Left cardiac atrium (tissue), 4 donors: ENCODE results near the gene ACTN4. TPM values are rescaled to one million over a fixed set of nuclear protein-coding genes. Genes with fewer than 3 reads are reported as not detected.
"Not testable (repeated sequence)": the region's sequence is repeated elsewhere in the genome, so short reads cannot be mapped to it uniquely, and the experiment has no call there.

Experiments used
- ATAC-seq, 2 donors: fragments of 200-7000 bp; cut with Tn5 transposase; one replicate each; pipeline ENCODE4 v1.9.1; 2020; ENCODE audit warnings: mild to moderate bottlenecking in 2 of 2, moderate library complexity in 2 of 2
- DNase-seq: peaks from one replicate; pipeline ENCODE4 v3.0.0-alpha.2; 2020
- intact Hi-C, 2 donors: fragments of 100-400 bp; cut with DNase I; formaldehyde crosslinking; loops; one replicate each; pipeline versions ENCODE4 v1.14.1 to v1.15.1; 2022 to 2023
- long read RNA-seq: library from polyadenylated mRNA; unstranded; transcript quantifications from one replicate; pipeline ENCODE4 v2.0.0, GENCODE V29; 2021
- total RNA-seq, 2 donors: library from RNA; stranded (reverse); fragmentation: NEBNext Ultra II Directional; extraction: Animal tissue kit (Norgen Biotek cat#: 25700); gene quantifications; one replicate each; pipeline ENCODE4 v1.2.1, GENCODE V29; 2021
- donor health status: DM: no; HTN: yes; CAD: no.
- donor health status: DM: no; HTN: yes; CAD: no; lungs with severe emphysema.
- donor health status: DM: yes; HTN: yes; CAD: no.
- donor health status: Dilated cardiomyopathy.

ACTN4 gene
- 100 to 1,000 TPM; 160 to 333 TPM for total RNA-seq
- long read RNA-seq, full-length matches to known transcripts = 6 of 19 reads
- long read RNA-seq, partial matches to known transcripts = 8 of 19 reads
- long read RNA-seq, other reads (novel, unspliced or antisense) = 5 of 19 reads

DNA sequence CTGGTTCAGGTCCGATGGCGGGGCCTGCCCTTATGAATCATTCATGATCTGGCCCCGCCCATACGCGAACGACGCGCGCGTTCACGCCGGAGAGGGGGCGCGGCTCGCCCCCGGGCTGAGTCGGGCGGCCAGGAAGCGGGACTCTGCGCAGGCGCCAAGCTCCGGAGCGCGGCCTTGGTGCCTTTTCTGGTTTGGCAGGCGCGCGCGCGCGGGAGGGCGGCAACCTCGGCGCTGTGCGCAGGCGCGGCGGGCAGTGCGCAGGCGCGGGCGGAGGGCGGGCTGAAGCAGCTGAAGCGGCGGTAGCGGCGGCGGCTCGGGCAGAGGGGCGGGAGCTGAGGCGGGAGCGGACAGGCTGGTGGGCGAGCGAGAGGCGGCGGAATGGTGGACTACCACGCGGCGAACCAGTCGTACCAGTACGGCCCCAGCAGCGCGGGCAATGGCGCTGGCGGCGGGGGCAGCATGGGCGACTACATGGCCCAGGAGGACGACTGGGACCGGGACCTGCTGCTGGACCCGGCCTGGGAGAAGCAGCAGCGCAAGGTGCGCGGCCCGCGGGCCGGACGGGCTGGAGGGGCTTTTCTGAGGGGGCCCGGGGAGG is at the start of gene ACTN4:
Gene ACTN4, plus strand, starts transcription at position 282 of the 598 bp plus-strand sequence. Its CDS starts 97 bp downstream, at position 379.
- peak; percentile 91 to 92 for ATAC-seq
- intact Hi-C loops = loop anchor here (5.0 to 10.0 kb wide), 5 partner anchors 60 to 277 kb away; partner anchors contain the start of genes HNRNPL (in 2 of the 2) and ECH1 (in 1 of the 2)
- DNase-seq = peak; percentile 99

DNA sequence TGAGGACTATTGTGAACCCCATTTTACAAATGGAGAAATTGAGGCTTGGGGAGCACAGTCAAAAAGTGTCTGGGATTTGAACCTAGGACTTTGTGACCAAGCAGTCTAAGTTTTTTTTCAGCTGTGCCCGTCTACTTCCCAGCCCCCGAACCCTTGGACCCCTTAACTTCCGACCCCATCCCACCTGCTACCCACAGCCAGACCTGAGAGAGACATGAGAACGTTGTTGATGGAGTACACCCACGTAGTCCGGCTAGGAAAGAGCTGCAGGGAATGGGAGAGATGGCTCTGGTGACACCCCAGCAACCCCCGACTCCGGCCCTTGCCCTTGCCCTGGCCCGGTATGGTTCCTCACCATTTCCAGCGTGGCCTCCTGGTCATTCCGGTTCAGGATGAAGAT is 47.7 kb upstream of the ACTN4 start:
- no peak for ATAC-seq
- no peak for DNase-seq
- intact Hi-C loops = no loop called here

DNA sequence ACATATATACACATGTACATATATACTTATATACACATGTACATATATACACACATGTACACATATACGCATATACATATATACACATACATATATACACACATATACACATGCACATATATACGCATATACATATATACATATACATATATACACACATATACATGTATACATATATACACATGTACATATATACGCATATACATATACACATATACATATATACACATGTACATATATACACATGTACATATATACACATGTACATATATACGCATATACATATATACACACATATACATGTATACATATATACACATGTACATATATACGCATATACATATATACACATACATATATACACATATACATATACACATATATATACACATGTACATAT is 44.6 kb upstream of the ACTN4 start:
- ATAC-seq, intact Hi-C loops, DNase-seq: not testable (repeated sequence)

DNA sequence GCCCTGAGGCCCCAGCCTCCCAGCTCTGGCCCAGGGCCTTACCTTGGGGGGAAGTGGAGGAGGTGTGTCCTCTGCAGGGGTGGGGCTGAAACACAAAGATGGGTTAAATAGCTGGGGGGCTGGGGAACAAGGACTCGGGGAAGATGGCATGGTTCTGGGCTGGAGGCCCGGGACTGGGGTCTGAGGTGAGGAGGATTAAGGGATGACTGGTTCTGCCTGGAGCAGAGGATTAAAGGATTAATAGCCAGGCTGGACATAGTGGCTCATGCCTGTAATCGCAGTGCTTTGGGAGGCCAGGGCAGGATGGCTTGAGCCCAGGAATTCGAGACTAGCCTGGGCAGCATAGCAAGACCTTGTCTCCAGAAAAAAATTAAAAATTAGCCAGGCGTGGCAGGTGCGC is 41.3 kb upstream of the ACTN4 start:
- DNase-seq = no peak
- ATAC-seq = no peak
- intact Hi-C loops = no loop called here

DNA sequence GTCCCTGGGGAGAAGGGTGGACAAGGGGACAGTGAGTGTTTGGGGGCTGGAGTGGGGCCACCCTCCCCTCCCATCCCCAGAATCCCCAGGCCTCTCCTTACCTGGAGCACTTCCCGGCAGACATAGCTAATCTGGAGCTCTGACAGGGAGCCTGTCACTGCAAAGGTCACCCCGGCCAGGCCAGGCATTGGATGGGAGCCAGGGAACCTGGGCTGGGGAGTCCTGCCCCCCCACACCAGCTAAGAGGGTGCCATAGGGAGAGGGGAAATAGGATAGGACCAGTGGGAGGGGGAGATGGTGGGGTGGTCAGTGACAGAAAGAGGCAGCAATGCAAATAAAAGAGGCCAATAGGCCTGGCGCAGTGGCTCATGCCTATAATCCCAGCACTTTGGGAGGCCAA is 33.2 kb upstream of the ACTN4 start:
- intact Hi-C loops = loop anchor here (10.0 kb wide), 2 partner anchors 209 to 311 kb away; partner anchors contain the start of gene FAM98C (in 2 of the 2)
- ATAC-seq = no peak
- no peak for DNase-seq

DNA sequence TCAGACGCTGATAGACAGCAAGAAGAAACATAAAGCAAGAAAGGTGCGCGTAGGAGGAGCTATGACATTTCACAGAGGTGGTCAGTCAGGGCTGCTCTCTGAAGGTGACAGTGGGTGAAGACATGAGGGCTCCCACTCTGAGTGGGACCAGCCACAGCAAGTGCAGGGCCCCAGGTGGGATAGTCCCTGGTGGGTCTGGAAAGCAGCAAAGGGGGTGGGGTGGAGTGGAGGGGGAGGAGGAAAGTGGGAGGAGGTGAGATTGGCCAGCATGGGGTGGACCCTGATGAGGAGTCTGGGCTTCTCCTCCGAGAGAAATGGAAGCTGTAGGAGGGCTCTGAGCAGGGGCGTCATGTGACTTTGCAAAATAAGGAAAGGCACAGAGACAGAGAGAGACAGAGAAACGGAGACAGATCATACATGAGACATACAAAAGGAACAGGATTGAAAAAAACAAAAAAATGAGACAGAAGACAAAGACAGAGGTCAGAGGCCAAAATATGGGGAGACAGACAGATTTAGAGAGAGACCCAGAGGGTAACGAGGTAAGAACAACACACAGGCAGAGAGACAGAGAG is 32.4 kb upstream of the ACTN4 start:
- intact Hi-C loops = loop anchor here (10.0 kb wide), 2 partner anchors 210 to 310 kb away; partner anchors contain the start of gene FAM98C (in 2 of the 2)
- no peak for DNase-seq
- ATAC-seq = no peak

DNA sequence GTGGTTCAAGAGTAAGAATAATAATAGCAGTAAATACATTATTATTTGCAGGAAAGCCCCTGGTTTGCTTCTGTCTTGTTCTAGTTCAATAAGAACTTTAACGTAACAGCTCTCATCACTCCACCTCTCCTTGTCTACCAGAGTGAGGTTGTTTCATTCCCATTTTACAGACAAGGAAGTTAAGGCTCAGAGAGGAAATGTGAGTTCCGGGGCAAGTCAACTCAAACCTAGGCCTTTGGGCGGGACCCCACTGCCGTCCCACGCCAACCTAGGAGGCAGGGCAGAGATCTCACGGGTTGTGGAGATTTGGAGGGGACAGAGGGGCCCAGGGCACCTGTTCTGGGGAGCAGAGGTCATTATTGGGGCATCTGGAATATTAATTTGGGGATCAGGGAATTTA is 31.2 kb upstream of the ACTN4 start:
- ATAC-seq (no peak), DNase-seq (no peak)
- intact Hi-C loops = loop anchor here (10.0 kb wide), 2 partner anchors 211 to 309 kb away; partner anchors contain the start of gene FAM98C (in 2 of the 2)

DNA sequence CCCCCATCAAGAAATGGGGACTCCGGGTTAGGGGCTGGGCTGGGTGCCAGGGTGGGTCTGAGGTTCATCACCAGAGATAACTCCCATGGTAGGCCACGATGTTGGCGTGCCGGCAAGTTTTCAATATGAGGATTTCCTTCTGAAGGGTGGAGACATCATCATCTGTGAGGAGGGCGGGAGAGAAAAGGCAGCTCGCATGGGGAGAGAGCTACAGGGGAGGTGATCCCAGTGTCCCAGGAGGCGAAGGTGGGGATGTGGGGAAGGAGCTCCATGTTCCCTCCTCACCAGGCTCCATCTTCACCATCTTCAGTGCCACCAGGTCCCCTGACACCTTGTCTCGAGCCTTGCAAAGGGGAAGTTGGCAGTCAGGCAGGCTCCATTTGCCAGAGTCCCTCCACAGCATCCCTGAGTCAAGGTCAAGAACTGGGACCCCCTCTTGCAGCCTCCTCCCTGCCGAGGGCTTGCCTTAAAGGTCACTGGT is 30.1 kb upstream of the ACTN4 start:
- ATAC-seq = no peak
- no peak for DNase-seq
- intact Hi-C loops = loop anchor here (10.0 kb wide), 2 partner anchors 213 to 307 kb away; partner anchors contain the start of gene FAM98C (in 2 of the 2)

DNA sequence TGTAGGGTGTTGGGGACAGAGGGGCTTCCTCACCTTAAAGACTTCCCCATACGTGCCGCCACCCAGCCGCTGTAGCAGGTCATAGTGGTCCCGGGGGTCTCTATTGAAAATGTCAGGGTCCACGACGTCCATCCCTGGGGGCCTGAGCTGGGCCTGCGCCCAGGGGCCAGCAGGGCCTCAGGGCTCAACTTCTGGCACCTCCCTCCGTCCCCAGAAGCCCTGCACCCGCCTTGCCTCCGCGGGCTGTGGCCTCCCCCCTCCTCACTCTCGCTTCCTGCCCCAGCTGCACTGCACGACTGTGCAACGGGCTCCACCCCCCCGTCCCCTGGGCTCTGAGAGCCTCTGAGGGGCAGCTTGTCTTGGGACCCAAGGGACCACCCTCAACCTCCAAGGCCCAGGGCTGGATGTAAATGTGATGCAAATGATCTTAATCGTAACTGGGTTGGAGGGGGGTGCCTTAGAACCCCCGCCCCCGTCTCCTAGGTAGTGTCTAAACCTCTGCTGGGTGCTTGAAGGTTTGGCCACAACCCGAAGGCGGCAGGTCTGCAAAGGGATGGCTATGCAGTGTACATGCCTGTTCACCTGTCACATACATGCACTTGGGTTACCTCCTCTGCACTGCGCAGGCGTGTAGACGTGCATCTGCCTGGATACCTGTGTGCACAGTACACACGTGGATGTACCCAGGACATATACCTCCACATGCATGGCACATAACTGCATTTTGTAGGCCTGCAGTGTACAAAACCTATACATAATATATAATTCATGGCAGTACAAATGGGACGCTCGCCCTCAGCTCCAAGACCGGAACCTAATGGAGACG is 29.5 kb upstream of the ACTN4 start, which contains the start of gene MAP4K1:
Gene MAP4K1, minus strand, starts transcription at position 190 of the 826 bp plus-strand sequence. Its CDS starts 58 bp downstream, at position 132.
- ATAC-seq (peak in 1 of 2 donors; percentile 26), DNase-seq (peak; percentile 46)
- intact Hi-C loops = loop anchor here (10.0 kb wide), 2 partner anchors 213 to 307 kb away; partner anchors contain the start of gene FAM98C (in 2 of the 2)

DNA sequence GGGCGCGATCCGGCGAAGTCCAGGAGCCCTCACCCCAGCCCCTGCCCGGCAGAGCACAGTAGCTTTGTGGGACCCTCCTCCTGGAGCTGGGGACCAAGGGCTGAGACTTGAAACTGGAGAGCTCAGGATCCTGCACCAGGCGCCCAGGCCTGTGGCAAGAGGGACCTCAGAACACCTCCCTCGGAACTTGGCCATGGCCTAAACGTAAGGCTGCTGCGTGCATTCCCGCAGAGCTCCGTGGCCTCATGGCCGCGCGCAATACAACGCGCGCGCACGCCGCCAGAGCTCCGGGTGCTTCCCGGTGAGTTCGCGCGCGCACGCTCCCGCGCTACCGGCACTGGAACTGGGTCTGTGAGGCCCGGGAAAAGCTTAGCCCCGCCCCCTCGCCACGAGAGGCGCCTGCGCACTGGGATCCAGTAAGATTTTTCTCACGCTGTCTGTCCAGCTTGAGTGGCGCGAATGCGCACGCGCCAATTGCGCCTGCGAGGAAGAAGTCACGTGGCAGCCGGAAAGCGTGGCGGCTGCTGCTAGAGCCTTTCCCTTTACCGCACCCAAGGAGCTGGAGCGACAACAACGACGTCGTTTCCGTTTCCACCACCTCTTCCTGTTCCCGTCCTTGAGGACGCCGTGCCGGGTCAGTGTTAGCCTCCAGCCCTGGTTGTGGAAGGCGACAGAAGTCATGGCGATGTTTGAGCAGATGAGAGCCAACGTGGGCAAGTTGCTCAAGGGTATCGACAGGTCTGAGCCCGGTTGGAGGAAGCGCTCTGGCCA is 28.7 kb upstream of the ACTN4 start, which contains the start of gene EIF3K:
Gene EIF3K, plus strand, starts transcription at position 599 of the 771 bp plus-strand sequence. Its CDS starts 81 bp downstream, at position 680.
- ATAC-seq (peak; percentile 95), DNase-seq (peak; percentile 99)
- intact Hi-C loops = loop anchor here (10.0 kb wide), 2 partner anchors 214 to 306 kb away; partner anchors contain the start of gene FAM98C (in 2 of the 2)

DNA sequence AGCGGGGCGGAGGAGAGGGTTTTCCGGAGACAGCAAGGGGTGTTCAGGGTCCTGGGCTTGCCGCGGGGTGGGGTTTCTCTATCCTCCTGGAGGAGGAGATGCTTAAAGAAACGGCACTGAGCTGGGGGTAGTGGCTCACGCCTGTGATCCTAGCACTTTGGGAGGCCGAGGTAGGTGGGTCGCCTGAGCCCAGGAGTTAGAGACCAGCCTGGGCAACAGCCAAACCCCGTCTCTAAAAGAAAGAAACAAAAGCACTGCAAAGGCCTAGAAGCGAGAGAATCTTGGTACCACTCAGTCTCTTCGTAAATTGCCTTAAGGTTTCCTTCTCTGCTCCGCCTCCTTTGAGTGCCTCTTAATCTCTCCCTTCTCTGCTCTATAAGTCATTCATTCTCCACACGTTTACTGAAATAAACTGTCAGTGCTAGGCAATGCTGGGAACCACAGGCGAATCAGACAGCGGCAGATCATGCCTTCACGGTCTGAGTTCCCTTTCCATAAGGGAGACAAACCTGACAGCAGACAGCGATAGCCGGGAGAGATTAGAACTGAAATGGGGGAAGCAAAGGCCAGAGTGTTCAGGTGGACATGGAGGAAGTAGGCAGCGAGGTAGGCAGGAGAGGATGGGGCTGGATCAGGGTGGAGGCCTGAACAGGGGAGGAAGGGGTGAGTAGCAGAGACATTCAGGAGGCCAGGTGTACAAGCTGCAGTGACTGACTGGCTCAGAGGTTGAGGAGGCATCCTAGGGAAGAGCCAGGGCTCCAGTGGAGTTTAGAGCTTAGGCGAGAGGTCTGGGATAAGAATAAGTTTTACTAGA is 27.9 kb upstream of the ACTN4 start:
- intact Hi-C loops = loop anchor here (10.0 kb wide), 2 partner anchors 215 to 305 kb away; partner anchors contain the start of gene FAM98C (in 2 of the 2)
- DNase-seq = no peak
- peak in 1 of 2 donors; percentile 19 for ATAC-seq

DNA sequence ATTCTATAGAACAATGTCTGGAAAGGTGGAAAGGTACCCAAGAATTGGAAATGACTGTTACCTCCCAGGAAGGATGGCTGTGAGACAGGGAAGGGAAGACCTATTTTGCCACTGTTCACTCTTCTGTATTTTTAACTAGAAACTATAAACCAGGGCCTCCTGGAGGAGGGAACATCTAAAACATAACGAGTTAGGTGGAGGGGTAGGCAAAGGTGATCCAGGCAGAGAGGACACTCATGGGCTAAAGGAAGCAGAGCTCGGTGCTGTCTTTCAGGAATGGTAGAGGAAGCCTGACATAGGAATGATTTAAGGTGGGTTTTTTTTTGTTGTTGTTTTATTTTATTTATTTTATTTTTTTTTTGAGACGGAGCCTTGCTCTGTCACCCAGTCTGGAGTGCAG is 22.6 kb upstream of the ACTN4 start:
- DNase-seq = no peak
- intact Hi-C loops = loop anchor here in 1 of 2 donors (5.0 kb wide), 1 partner anchor 78 kb away; no protein-coding TSS in a partner anchor
- ATAC-seq = no peak

DNA sequence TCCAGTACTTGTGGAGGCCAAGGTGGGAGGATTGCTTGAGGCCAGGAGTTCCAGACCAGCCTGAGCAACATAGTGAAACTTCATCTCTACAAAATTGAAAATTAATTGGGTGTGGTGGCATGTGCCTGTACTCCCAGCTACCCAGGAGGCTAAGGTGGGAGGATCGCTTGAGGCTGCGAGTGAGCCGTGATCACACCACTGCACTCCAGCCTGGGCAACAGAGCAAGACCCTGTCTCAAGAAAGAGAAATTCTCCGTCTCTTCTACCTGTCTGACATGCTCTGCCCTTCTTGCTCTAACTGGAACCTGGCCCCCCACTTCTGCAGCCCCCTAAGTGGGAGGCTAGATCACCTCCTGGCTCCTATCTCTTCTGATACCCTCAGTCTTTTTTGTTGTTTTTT is 21.0 kb upstream of the ACTN4 start:
- no peak for ATAC-seq
- DNase-seq = no peak
- intact Hi-C loops = loop anchor here in 1 of 2 donors (5.0 kb wide), 1 partner anchor 79 kb away; no protein-coding TSS in a partner anchor

DNA sequence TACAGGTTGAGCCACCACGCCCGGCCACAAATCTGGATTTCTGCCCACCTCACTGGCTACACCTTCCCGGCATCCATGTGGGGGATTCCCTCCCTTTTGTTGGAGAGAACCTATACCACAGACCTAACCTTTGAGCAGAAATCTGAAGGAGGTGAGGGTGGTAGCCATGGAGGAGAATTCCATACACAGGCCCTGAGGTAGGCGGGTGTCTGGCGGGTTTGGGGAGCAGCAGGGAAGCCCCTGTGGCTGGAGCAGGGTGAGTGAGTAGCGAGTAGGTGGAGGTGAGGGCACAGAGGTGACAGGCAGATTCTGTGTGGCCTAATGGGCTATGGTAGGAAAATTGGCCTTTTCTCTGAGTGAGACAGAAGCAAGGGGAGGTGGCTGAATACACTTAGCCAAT is 17.9 kb upstream of the ACTN4 start:
- intact Hi-C loops = loop anchor here in 1 of 2 donors (5.0 kb wide), 1 partner anchor 82 kb away; no protein-coding TSS in a partner anchor
- DNase-seq (no peak), ATAC-seq (no peak)

DNA sequence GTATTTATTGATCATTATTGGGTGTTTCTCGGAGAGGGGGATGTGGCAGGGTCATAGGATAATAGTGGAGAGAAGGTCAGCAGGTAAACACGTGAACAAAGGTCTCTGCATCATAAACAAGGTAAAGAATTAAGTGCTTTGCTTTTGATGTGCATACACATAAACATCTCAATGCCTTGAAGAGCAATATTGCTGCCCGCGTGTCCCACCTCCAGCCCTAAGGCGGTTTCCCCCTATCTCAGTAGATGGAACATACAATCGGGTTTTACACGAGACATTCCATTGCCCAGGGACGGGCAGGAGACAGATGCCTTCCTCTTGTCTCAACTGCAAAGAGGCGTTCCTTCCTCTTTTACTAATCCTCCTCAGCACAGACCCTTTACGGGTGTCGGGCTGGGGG is 16.1 kb upstream of the ACTN4 start:
- ATAC-seq, intact Hi-C loops, DNase-seq: not testable (repeated sequence)

DNA sequence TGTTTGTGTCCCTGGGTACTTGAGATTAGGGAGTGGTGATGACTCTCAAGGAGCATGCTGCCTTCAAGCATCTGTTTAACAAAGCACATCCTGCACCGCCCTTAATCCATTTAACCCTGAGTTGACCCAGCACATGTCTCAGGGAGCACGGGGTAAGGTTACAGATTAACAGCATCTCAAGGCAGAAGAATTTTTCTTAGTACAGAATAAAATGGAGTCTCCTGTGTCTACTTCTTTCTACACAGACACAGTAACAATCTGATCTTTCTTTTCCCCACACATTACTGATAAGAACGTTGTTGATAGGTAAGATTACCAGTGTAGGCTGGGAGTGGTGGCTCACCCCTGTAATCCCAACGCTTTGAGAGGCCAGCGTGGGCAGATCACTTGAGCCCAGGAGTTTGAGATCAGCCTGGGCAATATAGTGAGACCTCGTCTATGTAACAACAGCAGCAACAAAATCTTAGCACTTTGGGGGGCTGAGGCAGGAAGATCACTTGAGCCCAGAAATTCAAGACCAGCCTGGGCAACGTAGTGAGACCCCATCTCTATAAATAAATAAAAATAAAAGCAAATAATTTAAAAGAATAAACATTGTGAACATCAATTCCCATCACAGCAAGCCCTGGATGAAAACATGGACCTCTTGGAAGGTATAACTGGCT is 15.5 kb upstream of the ACTN4 start:
- intact Hi-C loops, DNase-seq, ATAC-seq: not testable (repeated sequence)
